Skeletal muscle cell (primary cell): Measurements from ENCODE around the gene NLGN1.
"Not testable (repeated sequence)": the region's sequence is repeated elsewhere in the genome, so short reads cannot be mapped to it uniquely, and the experiment has no call there.

ENCODE experiments used
- DNase-seq: peaks from one replicate; pipeline ENCODE4 v3.0.0-alpha.2; 2010; ENCODE audit warnings: low read depth
- H3K4me3 ChIP-seq: 2 replicates; pipeline ENCODE4 v1.5.1; 2011; ENCODE audit warnings: low read depth, mild to moderate bottlenecking, control low read depth, low read length, moderate library complexity

The NLGN1 gene

GRCh38 chr3:173397161-173398110 lies at the start of gene NLGN1:
NLGN1 (plus strand) TSS chr3:173397744.
- no peak for DNase-seq
- peak within 1 kb of the TSS; percentile 73 for H3K4me3 ChIP-seq

- H3K4me3 ChIP-seq = no peak overlapping the region
- DNase-seq = no peak
These were observed 45.7 kb upstream of the NLGN1 start for GRCh38 chr3:173351886-173352285.

DNA sequence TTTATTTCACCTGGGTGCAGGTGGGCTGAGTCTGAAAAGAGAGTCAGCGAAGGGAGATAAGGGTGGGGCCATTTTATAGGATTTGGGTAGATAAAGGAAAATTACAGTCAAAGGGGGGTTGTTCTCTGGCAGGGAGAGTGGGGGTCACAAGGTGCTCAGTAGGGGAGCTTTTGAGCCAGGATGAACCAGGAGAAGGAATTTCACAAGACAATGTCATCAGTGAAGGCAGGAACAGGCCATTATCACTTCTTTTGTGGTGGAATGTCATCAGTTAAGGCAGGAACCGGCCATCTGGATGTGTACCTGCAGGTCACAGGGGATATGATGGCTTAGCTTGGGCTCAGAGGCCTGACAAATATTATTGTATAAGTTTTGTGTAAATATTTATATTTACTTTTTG lies 44.4 kb upstream of the NLGN1 start:
- not testable (repeated sequence) for DNase-seq, H3K4me3 ChIP-seq

DNA sequence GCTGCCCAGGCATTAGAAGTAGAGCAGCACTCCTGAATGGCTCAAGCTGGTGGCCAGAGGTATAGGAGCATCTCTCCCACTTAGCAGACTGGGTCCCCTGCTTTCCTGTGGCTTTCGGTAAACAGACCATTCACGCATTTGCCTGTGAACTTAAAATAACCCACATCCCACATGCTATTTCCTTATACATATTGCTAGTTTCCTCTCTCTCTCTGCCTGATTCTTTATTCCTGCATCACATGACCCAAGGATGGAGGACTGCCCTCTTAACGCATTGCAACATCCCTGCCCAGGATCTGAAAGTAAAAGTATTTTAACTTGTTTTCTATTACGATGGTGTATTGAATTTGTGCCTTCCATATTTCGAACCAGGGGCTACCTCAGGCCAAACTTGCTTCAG lies 43.4 kb upstream of the NLGN1 start:
- H3K4me3 ChIP-seq = no peak overlapping the region
- DNase-seq = no peak

- no peak overlapping the region for H3K4me3 ChIP-seq
- no peak for DNase-seq
These were observed 25.6 kb upstream of the NLGN1 start for GRCh38 chr3:173371848-173372487.

GRCh38 chr3:173380681-173381080 lies 16.9 kb upstream of the NLGN1 start:
- no peak overlapping the region for H3K4me3 ChIP-seq

DNA sequence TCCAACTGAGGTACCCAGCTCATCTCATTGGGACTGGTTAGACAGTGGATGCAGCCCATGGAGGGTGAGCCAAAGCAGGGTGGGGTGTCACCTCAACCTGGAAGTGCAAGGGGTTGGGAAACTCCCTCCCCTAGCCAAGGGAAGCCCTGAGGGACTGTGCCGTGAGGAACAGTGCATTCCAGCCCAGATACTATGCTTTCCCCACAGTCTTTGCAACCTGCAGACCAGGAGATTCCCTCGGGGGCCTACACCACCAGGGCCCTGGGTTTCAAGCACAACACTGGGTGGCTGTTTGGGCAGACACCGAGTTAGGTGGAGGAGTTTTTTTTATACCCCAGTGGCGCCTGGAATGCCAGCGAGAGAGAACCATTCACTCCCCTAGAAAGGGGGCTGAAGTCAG lies 15.6 kb upstream of the NLGN1 start:
- DNase-seq, H3K4me3 ChIP-seq: not testable (repeated sequence)

More at GRCh38 chr3:173380681-173381080, 16.9 kb upstream of the NLGN1 start:
- DNase-seq = no peak

GRCh38 chr3:173395073-173395411 lies 2.5 kb upstream of the NLGN1 start:
- no peak for DNase-seq
- peak overlapping the region; percentile 73 for H3K4me3 ChIP-seq

GRCh38 chr3:173395412-173396181 lies 1.9 kb upstream of the NLGN1 start:
- peak; percentile 38 for DNase-seq

GRCh38 chr3:173396191-173397041 lies 1.1 kb upstream of the NLGN1 start:
- DNase-seq = no peak
- peak overlapping the region; percentile 73 for H3K4me3 ChIP-seq

More at GRCh38 chr3:173395412-173396181, 1.9 kb upstream of the NLGN1 start:
- peak overlapping the region; percentile 73 for H3K4me3 ChIP-seq

DNA sequence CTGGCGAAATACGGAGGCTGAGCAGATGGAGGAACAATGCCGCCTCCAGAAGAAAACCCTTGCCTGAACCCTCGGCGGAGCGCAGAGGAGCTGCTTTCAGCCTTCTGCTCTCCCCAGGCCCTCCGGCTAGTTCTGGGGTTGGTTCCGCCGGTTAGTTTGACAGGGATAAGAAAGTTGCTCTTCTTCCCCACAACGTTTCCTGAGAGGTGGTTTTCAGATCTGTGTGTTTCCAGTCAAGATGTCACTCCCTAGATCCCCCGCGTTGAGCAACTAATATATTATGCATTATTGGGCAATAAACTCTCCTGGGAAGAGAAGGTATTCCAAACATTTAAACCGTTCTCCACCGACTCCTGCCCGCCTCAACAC lies 551 bp downstream of the NLGN1 start:
- H3K4me3 ChIP-seq = peak overlapping the region; percentile 73
- peak; percentile 43 for DNase-seq

DNA sequence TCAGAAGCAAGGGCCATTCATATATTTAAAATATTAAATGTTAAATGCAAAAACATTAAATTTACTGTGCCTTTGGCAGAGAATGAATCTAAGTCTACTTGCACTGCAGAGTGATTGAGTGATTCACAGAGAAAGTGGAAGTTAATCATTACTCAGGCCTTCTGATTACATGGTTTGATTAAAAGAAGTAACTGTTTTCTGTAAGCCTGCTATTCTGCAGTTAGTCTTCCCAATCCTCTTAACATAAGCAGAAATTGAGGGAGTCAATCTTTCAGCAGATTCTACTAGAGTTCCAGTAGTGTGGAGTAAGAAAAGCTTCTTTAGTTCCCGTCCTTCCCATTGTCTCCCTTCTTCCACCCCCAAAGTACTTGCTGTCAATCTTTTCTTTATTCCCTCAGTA lies 1.5 kb downstream of the NLGN1 start:
- DNase-seq = no peak
- no peak overlapping the region for H3K4me3 ChIP-seq

GRCh38 chr3:173401369-173401768 lies 3.8 kb downstream of the NLGN1 start:
- H3K4me3 ChIP-seq = no peak overlapping the region
- DNase-seq = no peak

GRCh38 chr3:173402656-173403055 lies 5.1 kb downstream of the NLGN1 start:
- DNase-seq = no peak
- no peak overlapping the region for H3K4me3 ChIP-seq

- DNase-seq = no peak
- H3K4me3 ChIP-seq = no peak overlapping the region
These were observed 5.8 kb downstream of the NLGN1 start for GRCh38 chr3:173403376-173403775.

- no peak overlapping the region for H3K4me3 ChIP-seq
- no peak for DNase-seq
These were observed 6.6 kb downstream of the NLGN1 start for GRCh38 chr3:173404156-173404555.

GRCh38 chr3:173410436-173410835 lies 12.9 kb downstream of the NLGN1 start:
- DNase-seq = no peak
- no peak overlapping the region for H3K4me3 ChIP-seq

- no peak overlapping the region for H3K4me3 ChIP-seq
- DNase-seq = no peak
These were observed 13.3 kb downstream of the NLGN1 start for GRCh38 chr3:173410849-173411248.

DNA sequence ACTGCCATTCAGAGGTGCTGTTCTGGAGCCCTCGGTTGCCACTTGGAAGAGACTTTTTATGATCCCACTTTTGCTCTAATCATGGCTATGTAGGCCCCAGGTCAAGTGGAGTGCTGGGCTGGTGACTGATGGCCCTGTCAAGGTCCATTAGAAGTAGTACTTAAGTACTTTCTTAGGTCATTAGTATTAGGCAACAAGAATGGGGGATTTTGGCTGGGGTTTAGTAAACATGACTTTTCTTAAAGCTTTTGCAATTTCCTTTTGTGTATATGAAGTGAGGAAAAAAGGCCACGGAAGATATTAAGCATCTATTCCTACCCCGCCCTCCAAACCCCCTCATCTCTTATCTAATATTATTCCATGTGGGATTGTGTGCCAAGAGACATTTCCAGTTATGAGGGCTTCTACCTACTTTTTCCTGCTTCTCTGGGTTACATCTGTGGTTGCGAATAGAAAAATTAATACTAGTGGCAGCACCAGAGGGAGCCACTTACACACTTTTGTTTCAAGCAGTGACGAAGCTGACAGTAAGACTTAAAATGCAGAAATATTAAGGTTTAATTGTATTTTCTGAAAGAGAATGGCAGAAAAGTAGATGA lies 13.9 kb downstream of the NLGN1 start:
- no peak for DNase-seq
- no peak overlapping the region for H3K4me3 ChIP-seq
